Measurements from ENCODE around the gene CACNA1C. TPM values are rescaled to one million over a fixed set of nuclear protein-coding genes. Genes with fewer than 3 reads are reported as not detected.

Gene CACNA1C
- total RNA-seq, 1 donor from 2014 or later = 102 TPM

- H3K4me1 ChIP-seq = peaks cover 22 to 93% of the 10 kb centered on the region in 2 donors
- peak in 1 of 2 donors; percentile 55 for DNase-seq (ENCODE audit: low spot score in 2 of 2)
- intact Hi-C loops (cut with DNase I) = no loop called here
- TF ChIP-seq, protein P1, sequence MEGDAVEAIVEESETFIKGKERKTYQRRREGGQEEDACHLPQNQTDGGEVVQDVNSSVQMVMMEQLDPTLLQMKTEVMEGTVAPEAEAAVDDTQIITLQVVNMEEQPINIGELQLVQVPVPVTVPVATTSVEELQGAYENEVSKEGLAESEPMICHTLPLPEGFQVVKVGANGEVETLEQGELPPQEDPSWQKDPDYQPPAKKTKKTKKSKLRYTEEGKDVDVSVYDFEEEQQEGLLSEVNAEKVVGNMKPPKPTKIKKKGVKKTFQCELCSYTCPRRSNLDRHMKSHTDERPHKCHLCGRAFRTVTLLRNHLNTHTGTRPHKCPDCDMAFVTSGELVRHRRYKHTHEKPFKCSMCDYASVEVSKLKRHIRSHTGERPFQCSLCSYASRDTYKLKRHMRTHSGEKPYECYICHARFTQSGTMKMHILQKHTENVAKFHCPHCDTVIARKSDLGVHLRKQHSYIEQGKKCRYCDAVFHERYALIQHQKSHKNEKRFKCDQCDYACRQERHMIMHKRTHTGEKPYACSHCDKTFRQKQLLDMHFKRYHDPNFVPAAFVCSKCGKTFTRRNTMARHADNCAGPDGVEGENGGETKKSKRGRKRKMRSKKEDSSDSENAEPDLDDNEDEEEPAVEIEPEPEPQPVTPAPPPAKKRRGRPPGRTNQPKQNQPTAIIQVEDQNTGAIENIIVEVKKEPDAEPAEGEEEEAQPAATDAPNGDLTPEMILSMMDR (IDR thresholded peaks at IDR 0.05) = no peak
- no peak overlapping the region for H3K4me3 ChIP-seq
- no peaks in the 10 kb centered on the region for H3K27me3 ChIP-seq
- H3K36me3 ChIP-seq = no peaks in the 10 kb centered on the region
- H3K9me3 ChIP-seq = no peaks in the 10 kb centered on the region
- peak overlapping the region; percentile 85 to 86 for H3K27ac ChIP-seq
Measured at GRCh38 chr12:2344885-2345284, 292.1 kb downstream of the CACNA1C start.

- peaks cover 21 to 87% of the 10 kb centered on the region in 2 donors for H3K4me1 ChIP-seq
- no peaks in the 10 kb centered on the region for H3K36me3 ChIP-seq
- H3K27me3 ChIP-seq = no peaks in the 10 kb centered on the region
- TF ChIP-seq, protein P1 (IDR thresholded peaks at IDR 0.05) = no peak
- H3K9me3 ChIP-seq = no peaks in the 10 kb centered on the region
- no peak overlapping the region for H3K4me3 ChIP-seq
- peak in 1 of 2 donors; percentile 59 for DNase-seq (ENCODE audit: low spot score in 2 of 2)
- peak overlapping the region; percentile 85 to 86 for H3K27ac ChIP-seq
- intact Hi-C loops (cut with DNase I) = no loop called here
Measured at GRCh38 chr12:2345902-2346301, 293.1 kb downstream of the CACNA1C start.

DNA sequence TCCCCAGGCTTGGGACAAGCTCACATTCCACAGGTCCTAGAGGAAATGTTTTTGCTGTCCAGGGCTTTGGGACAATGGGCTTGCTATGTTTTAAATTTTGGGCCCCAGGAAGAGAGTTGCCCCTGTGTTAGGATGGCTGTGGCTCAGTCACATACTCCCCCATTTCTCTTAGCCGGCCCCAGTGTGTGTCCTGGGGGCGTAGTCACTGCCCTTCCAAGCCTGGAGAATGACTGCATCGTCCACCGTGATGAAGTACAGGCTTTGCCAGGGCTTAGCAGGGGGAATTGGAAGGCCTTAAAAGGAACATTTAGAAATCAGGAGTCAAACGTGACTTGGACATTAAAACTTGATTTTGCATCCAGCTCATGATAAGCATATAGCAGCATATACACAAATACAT lies 293.6 kb downstream of the CACNA1C start:
- peak overlapping the region; percentile 85 to 86 for H3K27ac ChIP-seq
- intact Hi-C loops (cut with DNase I) = no loop called here
- peaks cover 16 to 82% of the 10 kb centered on the region in 2 donors for H3K4me1 ChIP-seq
- H3K9me3 ChIP-seq = no peaks in the 10 kb centered on the region
- no peaks in the 10 kb centered on the region for H3K36me3 ChIP-seq
- no peak overlapping the region for H3K4me3 ChIP-seq
- TF ChIP-seq, protein P1 (IDR thresholded peaks at IDR 0.05) = no peak
- peak in 1 of 2 donors; percentile 67 for DNase-seq (ENCODE audit: low spot score in 2 of 2)
- no peaks in the 10 kb centered on the region for H3K27me3 ChIP-seq

DNA sequence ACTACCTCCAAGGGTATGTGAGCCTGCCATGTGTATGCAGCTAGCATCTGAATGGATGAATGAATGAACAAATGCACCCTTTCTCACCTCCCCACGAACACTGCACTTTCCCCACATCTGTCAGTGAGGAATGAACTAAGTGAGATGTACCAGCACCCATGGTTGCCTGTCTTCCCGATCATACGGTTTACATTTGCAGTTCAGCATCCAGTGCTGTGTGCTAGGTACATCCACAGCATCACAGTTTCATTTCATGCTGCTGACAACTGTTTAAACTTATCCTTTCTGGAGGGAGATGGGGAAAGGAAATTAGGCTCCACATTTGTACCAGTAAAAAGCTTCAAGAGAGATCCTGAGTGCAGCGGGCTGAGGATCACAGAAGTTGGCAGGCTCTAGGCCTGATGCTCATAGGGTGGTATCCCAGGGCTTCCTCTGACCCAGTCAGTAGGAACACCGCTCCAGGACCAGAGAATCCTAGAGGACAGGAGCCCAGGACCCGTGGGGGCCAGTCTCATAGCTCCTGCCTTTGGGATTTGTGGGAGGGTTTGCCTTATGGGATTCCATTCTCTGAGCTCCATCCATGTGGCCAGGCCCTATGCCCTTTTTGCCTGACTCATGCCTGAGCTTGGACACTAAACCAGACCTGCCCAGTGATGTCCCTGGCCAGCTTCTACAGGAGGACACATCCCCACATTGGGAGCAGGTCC lies 294.5 kb downstream of the CACNA1C start:
- intact Hi-C loops (cut with DNase I) = no loop called here
- H3K4me1 ChIP-seq = peaks cover 16 to 73% of the 10 kb centered on the region in 2 donors

DNA sequence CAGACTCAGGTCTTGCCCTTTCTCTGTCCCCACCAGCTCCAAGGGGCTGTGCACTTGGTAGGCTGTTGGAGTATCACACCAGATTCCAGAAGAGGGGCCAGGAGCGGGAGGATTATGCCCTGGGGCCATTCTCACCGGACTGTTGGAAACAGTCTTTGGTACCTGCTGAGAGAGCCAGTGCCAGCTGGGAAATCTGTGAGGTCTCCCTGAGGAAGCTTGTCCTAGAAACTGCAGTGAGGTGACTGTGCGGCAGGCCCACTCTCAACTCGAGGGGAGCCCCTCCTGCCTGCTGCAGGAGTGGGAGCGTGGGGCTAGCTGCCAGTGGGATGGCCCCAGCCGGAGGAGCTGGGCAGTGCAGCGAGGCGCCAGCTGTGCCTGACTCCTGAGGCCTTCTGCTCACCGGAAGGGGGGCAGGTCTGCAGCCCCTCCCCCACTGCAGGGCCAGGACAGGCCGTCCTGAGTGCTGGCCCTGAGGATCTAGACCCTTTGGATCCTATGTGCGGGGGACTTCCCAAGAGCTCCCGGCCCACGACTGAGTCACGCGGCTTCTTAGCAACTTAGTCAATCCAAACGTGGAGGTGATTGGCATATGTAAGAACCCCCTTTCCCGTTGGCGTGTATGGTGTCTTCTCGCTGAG lies 295.2 kb downstream of the CACNA1C start:
- peak in 1 of 2 donors; percentile 83 for DNase-seq (ENCODE audit: low spot score in 2 of 2)
- Histone ChIP-seq H3K27ac (peak overlapping the region; percentile 85 to 86), H3K27me3 (no peaks in the 10 kb centered on the region), H3K9me3 (no peaks in the 10 kb centered on the region), H3K4me1 (peaks cover 16 to 67% of the 10 kb centered on the region in 2 donors), H3K4me3 (peak overlapping the region in 1 of 2 donors; percentile 11), H3K36me3 (no peaks in the 10 kb centered on the region)
- intact Hi-C loops (cut with DNase I) = no loop called here
- TF ChIP-seq, protein P1 (IDR thresholded peaks at IDR 0.05) = peak in 1 of 3 experiments; percentile 9

More for the DNA sequence above, 294.5 kb downstream of the CACNA1C start:
- no peaks in the 10 kb centered on the region for H3K36me3 ChIP-seq
- no peaks in the 10 kb centered on the region for H3K9me3 ChIP-seq
- peak overlapping the region; percentile 85 to 86 for H3K27ac ChIP-seq
- TF ChIP-seq, protein P1 (IDR thresholded peaks at IDR 0.05) = no peak
- DNase-seq (ENCODE audit: low spot score in 2 of 2) = peak in 1 of 2 donors; percentile 64
- no peaks in the 10 kb centered on the region for H3K27me3 ChIP-seq
- no peak overlapping the region for H3K4me3 ChIP-seq
